Body of pancreas (tissue), 4 donors: Measurements from ENCODE around the gene SIN3A. TPM values are rescaled to one million over a fixed set of nuclear protein-coding genes. Genes with fewer than 3 reads are reported as not detected.

Experiments used
- ATAC-seq: fragments of 150-250 bp; one replicate; pipeline ENCODE4 v1.9.1; 2016
- DNase-seq, 4 donors: peaks; one replicate each; pipeline ENCODE4 v3.0.0-alpha.2; 2019
- H3K27ac ChIP-seq, 4 donors: fragments of 200-600 bp; sonication (generic); 1 replicate in 3 of 4; 2 replicates in 1 of 4; pipeline versions ENCODE4 v1.5.1 to v1.6.1; 2016 to 2019; ENCODE audit warnings: mild to moderate bottlenecking in 1 of 4, mixed read lengths in 1 of 4, moderate library complexity in 1 of 4
- H3K27me3 ChIP-seq, 2 donors: fragments of 200-600 bp; sonication (generic); one replicate each; pipeline ENCODE4 v1.6.0; 2016; ENCODE audit warnings: mild to moderate bottlenecking in 1 of 2
- H3K36me3 ChIP-seq, 2 donors: fragments of 200-600 bp; sonication (generic); replicated peaks in 1 of 2; 2 replicates each; pipeline ENCODE4 v1.5.1; 2016; ENCODE audit warnings: low read depth in 2 of 2; ENCODE audit not compliant: insufficient read depth in 1 of 2
- H3K4me1 ChIP-seq: fragments of 200-600 bp; sonication (generic); one replicate; pipeline ENCODE4 v1.6.0; 2016
- H3K4me3 ChIP-seq, 2 donors: fragments of 200-600 bp; sonication (generic); 1 replicate in 1 of 2; 2 replicates in 1 of 2; pipeline ENCODE4 v1.5.1; 2016 to 2019
- H3K9me3 ChIP-seq, 3 donors: fragments of 200-600 bp; sonication (generic); 1 replicate in 2 of 3; 2 replicates in 1 of 3; pipeline ENCODE4 v1.5.1; 2016
- CTCF ChIP-seq, 7 experiments: fragments of 450-650 bp in 4 of 7; fragments of 200-600 bp in 3 of 7; sonication (generic) in 3 of 7; IDR thresholded peaks; one replicate each; pipeline ENCODE4 v1.5.1; 2016 to 2019; ENCODE audit warnings: antibody characterized with exemption in 7 of 7
- POLR2A ChIP-seq, 3 donors: fragments of 450-650 bp; IDR thresholded peaks; one replicate each; pipeline ENCODE4 v1.6.1; 2016; ENCODE audit warnings: antibody characterized with exemption in 3 of 3, mild to moderate bottlenecking in 2 of 3
- WGBS, 2 donors: methylation state at CpG; one replicate each; pipeline ENCODE4 v1.1.5; 2017; 5-methylcytosine and 5-hydroxymethylcytosine counted together
- intact Hi-C: fragments of 100-400 bp; cut with DNase I; formaldehyde crosslinking; loops from one replicate; pipeline ENCODE4 v1.15.1; 2023
- total RNA-seq, 2 donors: library from RNA; depleted of rRNA; stranded (reverse); fragments of >200 nt; gene quantifications; one replicate each; pipeline ENCODE4 v1.1.0, GENCODE V29; 2016

The SIN3A gene
- total RNA-seq, 2 donors from 2014 or later, result 17.1 to 23.1 TPM

DNA sequence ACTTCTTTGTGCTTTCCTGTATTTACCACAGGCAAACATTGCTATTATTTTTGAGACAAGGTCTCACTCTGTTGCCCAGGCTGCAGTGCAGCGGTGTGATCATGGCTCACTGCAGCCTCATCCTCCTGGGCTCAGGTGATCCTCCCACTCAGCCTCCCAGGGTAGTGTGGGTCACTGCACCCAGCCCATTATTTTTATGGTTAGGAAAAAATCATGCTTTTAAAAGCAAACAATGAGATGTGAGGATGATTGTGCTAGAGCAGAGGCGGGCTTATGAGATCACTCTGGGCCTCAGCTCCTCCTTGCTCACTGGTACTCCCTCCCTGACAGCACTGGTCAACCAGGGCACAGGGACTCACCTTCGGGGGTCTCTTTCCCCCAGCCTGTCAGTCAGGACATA is 85.3 kb downstream of the SIN3A start:
- no peaks in the 10 kb centered on the region for H3K9me3 ChIP-seq
- 71 to 83% methylated on average over 3 of the region's 3 CpGs for WGBS, 2 donors
- H3K27ac ChIP-seq, result no peak overlapping the region
- no peak overlapping the region for H3K4me3 ChIP-seq
- no peaks in the 10 kb centered on the region for H3K27me3 ChIP-seq
- no peak for ATAC-seq
- DNase-seq, result no peak
- H3K36me3 ChIP-seq, result peaks cover 0 to 14% of the 10 kb centered on the region in 2 donors
- no peak for TF ChIP-seq CTCF (IDR thresholded peaks at IDR 0.05)
- TF ChIP-seq POLR2A (IDR thresholded peaks at IDR 0.05), result no peak
- H3K4me1 ChIP-seq, result peaks cover 25% of the 10 kb centered on the region
- intact Hi-C loops, result loop anchor here (10.0 kb wide), 1 partner anchor 319 kb away; no protein-coding TSS in a partner anchor

GRCh38 chr15:75364881-75365280 is 86.6 kb downstream of the SIN3A start:
- WGBS, 2 donors, result 87 to 89% methylated on average over 6 of the region's 6 CpGs
- no peak for ATAC-seq
- no peak overlapping the region for H3K4me3 ChIP-seq
- peaks cover 21% of the 10 kb centered on the region for H3K4me1 ChIP-seq
- H3K27me3 ChIP-seq, result no peaks in the 10 kb centered on the region
- intact Hi-C loops, result loop anchor here (10.0 kb wide), 1 partner anchor 320 kb away; no protein-coding TSS in a partner anchor
- DNase-seq, result no peak
- TF ChIP-seq CTCF (IDR thresholded peaks at IDR 0.05), result no peak
- no peaks in the 10 kb centered on the region for H3K9me3 ChIP-seq
- peaks cover 0 to 15% of the 10 kb centered on the region in 2 donors for H3K36me3 ChIP-seq
- H3K27ac ChIP-seq, result no peak overlapping the region

DNA sequence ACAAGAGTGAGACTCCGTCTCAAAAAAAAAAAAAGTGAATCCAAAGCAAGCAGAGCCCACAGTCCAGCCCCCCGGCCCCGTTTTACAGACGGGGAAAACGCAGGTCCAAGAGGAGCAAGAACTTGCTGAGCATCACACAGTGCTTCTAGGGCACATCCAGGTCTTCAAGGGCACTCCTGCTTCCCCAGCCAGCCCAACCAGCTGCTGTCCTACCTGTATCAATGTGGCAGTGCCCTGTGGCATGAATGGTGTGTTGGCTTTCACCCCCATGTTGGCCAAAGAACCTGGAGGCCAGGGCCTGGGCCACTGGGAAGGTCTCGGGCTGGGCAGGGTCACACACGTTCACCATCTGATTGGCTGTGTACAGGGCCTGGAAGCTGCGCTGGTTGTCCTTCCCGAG is 87.7 kb downstream of the SIN3A start:
- WGBS, 2 donors, result 93% methylated on average over 8 to 9 of the region's 9 CpGs
- Histone ChIP-seq H3K4me3 (no peak overlapping the region), H3K9me3 (no peaks in the 10 kb centered on the region), H3K27ac (no peak overlapping the region), H3K36me3 (peaks cover 0 to 17% of the 10 kb centered on the region in 2 donors), H3K4me1 (peaks cover 10% of the 10 kb centered on the region), H3K27me3 (no peaks in the 10 kb centered on the region)
- TF ChIP-seq CTCF (IDR thresholded peaks at IDR 0.05), result no peak
- TF ChIP-seq POLR2A (IDR thresholded peaks at IDR 0.05), result no peak
- intact Hi-C loops, result loop anchor here (10.0 kb wide), 1 partner anchor 321 kb away; no protein-coding TSS in a partner anchor
- DNase-seq, result no peak
- no peak for ATAC-seq

GRCh38 chr15:75362642-75363249 is 88.7 kb downstream of the SIN3A start:
- no peak for TF ChIP-seq CTCF (IDR thresholded peaks at IDR 0.05)
- no peak for TF ChIP-seq POLR2A (IDR thresholded peaks at IDR 0.05)
- Histone ChIP-seq H3K27ac (no peak overlapping the region), H3K36me3 (peaks cover 0 to 17% of the 10 kb centered on the region in 2 donors), H3K4me1 (peaks cover 9% of the 10 kb centered on the region), H3K27me3 (no peaks in the 10 kb centered on the region), H3K9me3 (no peaks in the 10 kb centered on the region), H3K4me3 (no peak overlapping the region)
- ATAC-seq (no peak), DNase-seq (no peak)
- intact Hi-C loops, result loop anchor here (10.0 kb wide), 1 partner anchor 322 kb away; no protein-coding TSS in a partner anchor
- 93 to 95% methylated on average over 6 to 7 of the region's 7 CpGs for WGBS, 2 donors
